GM21723 (cell line): Measurements from ENCODE around the gene APCDD1L.
"Not testable (repeated sequence)": the region's sequence is repeated elsewhere in the genome, so short reads cannot be mapped to it uniquely, and the experiment has no call there.

Experiments used
- ATAC-seq: cut with Tn5 transposase; IDR thresholded peaks from one replicate; pipeline ENCODE4 v1.9.1; 2021; ENCODE audit warnings: mild to moderate bottlenecking, moderate library complexity; ENCODE audit not compliant: unreplicated experiment

The APCDD1L gene

GRCh38 chr20:58446960-58447265 lies 68.3 kb downstream of the APCDD1L start:
- ATAC-seq = no peak

- ATAC-seq = no peak
These were observed 68.8 kb downstream of the APCDD1L start for GRCh38 chr20:58446264-58446959.

DNA sequence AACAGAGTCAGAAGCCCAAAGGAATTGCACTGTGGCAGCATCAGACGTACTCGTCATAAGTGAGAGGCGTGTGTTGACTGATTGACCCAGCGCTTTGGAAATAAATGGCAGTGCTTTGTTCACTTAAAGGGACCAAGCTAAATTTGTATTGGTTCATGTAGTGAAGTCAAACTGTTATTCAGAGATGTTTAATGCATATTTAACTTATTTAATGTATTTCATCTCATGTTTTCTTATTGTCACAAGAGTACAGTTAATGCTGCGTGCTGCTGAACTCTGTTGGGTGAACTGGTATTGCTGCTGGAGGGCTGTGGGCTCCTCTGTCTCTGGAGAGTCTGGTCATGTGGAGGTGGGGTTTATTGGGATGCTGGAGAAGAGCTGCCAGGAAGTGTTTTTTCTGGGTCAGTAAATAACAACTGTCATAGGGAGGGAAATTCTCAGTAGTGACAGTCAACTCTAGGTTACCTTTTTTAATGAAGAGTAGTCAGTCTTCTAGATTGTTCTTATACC lies 70.4 kb downstream of the APCDD1L start:
- no peak for ATAC-seq

DNA sequence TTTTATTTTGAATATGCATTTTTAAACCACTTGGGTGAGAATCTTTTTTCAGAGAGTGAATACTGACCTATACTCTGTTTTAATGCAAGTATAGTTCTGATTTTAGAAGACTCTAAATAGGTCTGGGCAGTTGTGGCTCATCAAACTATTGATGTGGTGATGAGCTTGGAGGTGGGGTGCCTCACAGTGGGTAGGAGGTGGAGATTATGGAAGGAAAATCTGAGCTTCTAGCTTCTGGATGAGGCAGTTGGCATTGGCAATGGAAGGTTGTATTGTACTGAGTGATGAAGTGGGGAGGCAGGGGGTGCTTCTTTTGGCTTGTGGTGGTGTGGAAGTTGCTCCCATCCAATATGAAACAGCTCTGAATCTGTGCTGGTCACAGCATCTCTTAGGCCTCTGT lies 73.5 kb downstream of the APCDD1L start:
- ATAC-seq = no peak

DNA sequence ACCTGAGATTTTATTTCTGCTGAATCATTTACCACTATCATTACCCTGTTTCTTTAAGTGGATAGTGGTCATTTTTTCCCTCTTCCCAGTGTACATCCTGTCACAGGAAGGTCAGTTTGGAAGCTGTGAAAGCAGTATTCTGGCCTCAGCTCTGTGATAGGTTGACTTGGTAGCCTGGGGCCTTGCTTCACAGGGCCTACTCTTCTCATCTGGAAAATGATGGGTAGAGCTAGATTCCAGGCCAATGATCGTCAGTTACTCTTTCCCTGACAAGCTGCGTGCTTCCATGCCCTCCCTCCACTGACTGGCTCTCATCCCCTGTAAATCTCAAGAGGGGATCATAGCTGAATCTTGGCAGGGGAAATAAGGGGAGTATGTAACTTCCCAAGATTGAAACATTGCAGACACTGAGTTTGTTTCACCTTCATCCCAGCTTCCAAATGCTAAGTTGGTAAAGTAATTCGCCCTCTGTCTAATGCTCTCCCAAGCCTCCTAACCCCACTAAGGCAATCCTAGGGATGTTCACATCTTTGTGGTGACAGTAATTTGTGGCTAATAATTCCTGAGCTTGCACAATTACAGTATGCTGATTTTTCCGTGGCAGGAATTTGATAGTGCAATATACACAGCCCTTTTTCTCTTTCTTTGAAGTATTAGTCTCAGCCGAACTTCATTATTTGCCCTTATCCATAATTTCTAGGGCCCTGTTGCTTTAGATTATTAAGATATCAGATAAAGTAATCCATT lies 75.0 kb downstream of the APCDD1L start:
- no peak for ATAC-seq

DNA sequence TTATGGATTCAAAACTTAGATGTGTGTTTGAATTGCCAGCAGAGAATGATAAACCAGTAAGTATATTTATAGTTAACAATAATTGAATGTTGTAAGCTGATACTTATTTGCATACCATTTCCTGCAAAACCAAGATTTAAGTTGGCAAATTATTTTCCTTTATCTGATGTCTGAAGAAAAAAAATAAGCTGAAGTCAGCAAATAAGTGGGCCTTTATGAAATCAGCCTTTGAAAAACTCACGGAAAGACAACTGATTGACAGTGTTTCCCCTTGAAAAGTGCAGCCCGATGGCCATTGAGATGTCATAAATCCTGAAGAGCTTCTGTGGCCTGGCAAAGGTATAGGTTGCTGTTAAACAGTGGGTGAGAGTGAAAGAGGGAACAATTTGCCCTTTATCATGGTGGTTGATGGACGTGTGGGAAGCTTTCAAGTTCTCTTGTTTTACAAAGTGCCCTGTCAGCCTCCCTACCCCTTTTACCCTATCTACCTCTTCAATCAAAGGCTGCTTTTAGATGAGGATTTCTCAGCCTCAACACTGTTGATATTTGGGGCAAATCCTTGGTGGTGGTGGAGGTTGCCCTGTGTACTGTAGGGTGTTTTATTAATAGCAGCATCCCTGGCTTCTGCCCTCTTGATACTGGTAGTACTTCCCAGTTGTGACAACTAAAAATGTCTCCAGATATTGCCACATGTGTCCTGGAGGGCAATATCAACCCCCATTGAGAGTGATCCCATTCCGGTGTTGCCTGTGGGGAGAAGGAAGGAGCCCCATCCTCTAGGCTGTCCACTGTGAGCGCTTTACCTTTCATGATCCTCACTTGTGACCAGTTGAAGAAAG lies 76.0 kb downstream of the APCDD1L start:
- ATAC-seq = no peak

DNA sequence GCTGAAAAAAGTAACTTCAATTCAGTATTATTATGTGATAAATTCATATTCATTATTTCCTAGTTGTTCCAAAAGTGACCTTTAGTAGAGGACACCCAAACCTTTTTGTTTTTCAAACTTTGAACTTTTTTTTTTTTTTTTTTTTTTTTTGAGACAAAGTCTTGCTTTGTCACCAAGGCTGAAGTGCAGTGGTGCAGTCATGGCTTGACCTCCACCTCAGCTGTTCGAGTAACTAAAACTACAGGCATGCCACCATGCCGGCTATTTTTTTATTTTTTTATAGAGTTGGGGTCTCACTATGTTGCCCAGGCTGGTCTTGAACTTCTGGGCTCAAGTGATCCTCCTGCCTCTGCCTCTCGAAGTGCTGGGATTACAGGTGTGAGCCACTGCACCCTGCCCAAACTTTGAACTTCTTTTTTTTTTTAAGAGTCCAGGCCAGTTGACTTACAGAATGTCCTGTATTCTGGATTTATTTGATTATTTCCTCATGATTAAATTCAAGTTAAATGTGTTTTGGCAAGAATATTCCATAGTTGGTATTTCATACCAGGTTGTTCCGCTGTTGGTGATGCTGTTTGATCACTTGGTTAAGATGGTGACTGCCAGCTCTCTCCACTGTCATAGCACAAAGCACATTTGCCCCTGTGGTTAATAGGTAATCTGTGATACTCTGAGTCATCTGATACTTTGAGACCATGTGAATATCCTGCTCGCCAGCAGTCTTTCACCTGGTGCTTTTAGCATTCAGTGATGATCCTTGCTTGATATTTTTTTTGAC lies 78.1 kb downstream of the APCDD1L start:
- no peak for ATAC-seq

DNA sequence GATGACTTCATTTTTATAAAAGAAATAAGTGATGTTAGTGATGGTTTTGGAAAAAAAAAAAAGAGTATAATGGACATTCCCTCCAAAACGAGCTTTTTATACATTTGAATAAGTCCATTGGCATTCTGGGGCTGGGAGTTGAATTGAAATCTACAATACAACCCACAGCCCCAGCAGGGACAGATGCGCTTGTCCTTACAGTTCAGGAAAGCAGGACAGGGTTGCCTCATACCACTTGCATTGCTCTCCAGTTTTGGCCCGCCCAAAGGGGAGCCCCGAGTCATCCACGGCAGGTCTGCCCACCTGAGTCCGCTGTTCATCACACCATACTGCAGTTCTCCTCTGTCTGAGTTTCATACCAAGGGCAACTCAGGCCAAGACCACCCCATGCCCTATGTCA lies 80.0 kb downstream of the APCDD1L start:
- no peak for ATAC-seq

DNA sequence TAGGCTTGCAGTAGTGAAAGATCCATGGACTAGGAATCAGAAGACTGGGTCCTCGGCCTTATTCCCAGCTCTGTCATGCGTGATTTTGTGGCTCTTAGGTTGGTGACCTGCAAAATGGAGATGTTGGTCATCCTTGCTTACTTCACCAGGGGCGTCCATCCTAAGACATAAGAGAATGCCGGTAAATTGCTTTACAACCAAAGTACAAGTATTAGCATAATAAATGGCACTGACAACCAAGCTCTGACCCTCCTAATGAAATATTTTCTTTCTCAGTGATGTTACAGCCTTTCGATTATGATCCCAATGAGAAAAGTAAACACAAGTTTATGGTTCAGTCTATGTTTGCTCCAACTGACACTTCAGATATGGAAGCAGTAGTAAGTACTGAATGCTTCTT lies 80.9 kb downstream of the APCDD1L start:
- no peak for ATAC-seq

DNA sequence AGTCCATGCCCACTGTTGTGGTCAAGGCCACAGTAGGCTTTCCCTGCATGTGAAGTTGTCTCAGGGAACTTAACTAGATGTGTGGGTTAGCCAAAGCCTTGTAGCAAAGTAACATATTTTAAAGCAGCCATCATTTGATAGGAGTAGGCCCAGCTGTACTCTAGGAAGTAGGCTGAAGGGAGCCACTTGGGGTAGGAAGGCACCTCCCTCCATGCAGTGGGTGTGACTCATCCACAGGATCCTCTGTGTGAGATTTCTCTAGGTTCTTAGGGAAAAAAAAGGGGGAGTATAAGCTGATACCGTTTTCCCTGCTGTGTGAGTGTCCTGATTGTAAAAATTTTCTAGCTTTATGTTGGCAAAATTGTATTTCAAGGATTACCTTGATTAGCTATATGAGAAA lies 81.4 kb downstream of the APCDD1L start:
- ATAC-seq = no peak

GRCh38 chr20:58433029-58433647 lies 82.1 kb downstream of the APCDD1L start:
- no peak for ATAC-seq

GRCh38 chr20:58432186-58432954 lies 82.8 kb downstream of the APCDD1L start:
- ATAC-seq = no peak

DNA sequence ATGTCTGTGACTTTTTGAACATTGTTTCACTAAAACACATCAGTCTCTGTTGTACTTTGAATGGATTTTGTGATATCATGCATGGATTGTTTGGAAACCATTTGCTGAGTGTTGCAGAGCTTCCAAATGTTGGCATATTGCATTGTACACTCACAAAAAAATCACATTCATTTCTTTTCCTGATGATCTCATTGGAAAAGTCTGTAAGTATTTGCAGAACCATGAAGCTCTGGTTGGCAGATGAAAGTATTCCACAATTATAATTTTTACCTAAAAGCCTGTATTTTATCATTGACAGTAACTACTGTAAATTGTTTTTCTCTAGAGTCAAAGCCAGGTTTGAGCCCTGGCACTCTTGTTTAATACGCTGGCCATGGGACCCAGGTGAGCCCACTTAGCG lies 84.1 kb downstream of the APCDD1L start:
- no peak for ATAC-seq

DNA sequence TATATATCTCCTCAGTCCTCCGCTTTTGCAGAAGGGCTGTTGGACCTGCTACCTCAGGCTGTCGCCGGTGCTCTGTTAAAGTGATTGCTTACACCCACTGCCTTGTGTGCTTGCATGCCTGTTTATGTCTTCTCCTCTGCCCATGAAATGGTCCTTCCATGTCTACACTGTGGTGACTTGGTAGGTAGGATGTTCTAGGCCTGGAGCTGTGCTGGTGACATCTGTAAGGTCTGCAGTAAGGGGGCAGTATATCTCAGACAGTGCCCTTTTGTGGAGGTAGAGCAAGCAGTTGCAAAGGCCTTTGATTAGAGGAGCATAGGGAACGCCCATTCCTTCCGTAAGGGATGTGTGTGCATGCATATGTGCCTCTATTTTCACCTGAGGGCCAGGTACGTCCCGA lies 85.9 kb downstream of the APCDD1L start:
- ATAC-seq = no peak

DNA sequence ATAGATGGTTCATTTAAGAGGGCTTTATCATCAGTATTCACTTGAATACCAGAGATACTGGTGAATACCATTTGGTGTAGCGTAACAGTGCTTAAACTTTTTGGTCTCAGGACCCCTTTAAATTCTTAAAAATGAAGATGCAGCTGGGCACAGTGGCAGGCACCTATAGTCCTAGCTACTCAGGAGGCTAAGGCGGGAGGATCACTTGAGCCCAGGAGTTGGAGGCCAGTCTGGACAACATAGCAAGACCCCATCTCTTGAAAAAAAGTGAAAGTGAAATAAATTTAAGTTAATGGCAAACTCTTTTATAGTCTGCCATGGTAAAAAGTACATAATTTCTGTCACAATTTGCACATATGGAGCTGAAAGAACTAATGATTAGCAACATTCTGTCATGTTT lies 86.8 kb downstream of the APCDD1L start:
- ATAC-seq = no peak

DNA sequence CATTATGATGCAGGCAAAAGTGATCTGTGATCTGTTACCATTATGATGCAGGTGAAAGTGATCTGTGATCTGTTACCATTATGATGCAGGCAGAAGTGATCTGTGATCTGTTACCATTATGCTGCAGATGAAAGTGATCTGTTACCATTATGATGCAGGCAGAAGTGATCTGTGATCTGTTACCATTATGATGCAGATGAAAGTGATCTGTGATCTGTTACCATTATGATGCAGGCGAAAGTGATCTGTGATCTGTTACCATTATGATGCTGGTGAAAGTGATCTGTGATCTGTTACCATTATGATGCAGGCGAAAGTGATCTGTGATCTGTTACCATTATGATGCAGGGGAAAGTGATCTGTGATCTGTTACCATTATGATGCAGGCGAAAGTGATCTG lies 87.6 kb downstream of the APCDD1L start:
- not testable (repeated sequence) for ATAC-seq

- ATAC-seq = no peak
These were observed 90.8 kb downstream of the APCDD1L start for GRCh38 chr20:58424218-58424969.

- no peak for ATAC-seq
These were observed 93.7 kb downstream of the APCDD1L start for GRCh38 chr20:58421497-58421850.
